Transverse colon (tissue), 4 donors: ENCODE results near the gene WIPF3.

Experiments
- CTCF ChIP-seq, 5 experiments: fragments of 200-600 bp in 3 of 5; fragments of 450-650 bp in 2 of 5; sonication (generic) in 3 of 5; IDR thresholded peaks; 1 replicate in 2 of 5; 2 replicates in 3 of 5; pipeline ENCODE4 v1.5.1; 2016 to 2017; ENCODE audit warnings: antibody characterized with exemption in 5 of 5, inconsistent platforms in 3 of 5, mild to moderate bottlenecking in 2 of 5, moderate library complexity in 1 of 5
- POLR2A ChIP-seq: fragments of 450-650 bp; IDR thresholded peaks from one replicate; pipeline ENCODE4 v1.6.1; 2016; ENCODE audit warnings: antibody characterized with exemption, mild to moderate bottlenecking, moderate library complexity
- POLR2AphosphoS5 ChIP-seq, 3 donors: sonication (generic); formaldehyde crosslinking; IDR thresholded peaks; one replicate each; pipeline ENCODE4 v1.6.1; 2016; ENCODE audit warnings: antibody characterized with exemption in 3 of 3

- TF ChIP-seq POLR2A (no peak), CTCF (IDR thresholded peaks at IDR 0.05) (no peak), POLR2AphosphoS5 (IDR thresholded peaks at IDR 0.05) (no peak)
Observed at GRCh38 chr7:29889288-29889687, 83.0 kb downstream of the WIPF3 start.
